Kidney epithelial cell (primary cell): ENCODE measurements around the gene ZNF438. TPM values are rescaled to one million over a fixed set of nuclear protein-coding genes. Genes with fewer than 3 reads are reported as not detected.
"Not testable (repeated sequence)": the region's sequence is repeated elsewhere in the genome, so short reads cannot be mapped to it uniquely, and the experiment has no call there.

Experiments
- DNase-seq: peaks from one replicate; pipeline ENCODE4 v3.0.0-alpha.2; 2010; ENCODE audit warnings: low read depth
- H3K27me3 ChIP-seq: 2 replicates; pipeline ENCODE4 v1.6.0; 2011; ENCODE audit warnings: low read length; ENCODE audit not compliant: control insufficient read depth, insufficient read depth
- H3K36me3 ChIP-seq: 2 replicates; pipeline ENCODE4 v1.5.1; 2011; ENCODE audit warnings: low read length; ENCODE audit not compliant: control insufficient read depth, insufficient read depth
- H3K4me3 ChIP-seq: 2 replicates; pipeline ENCODE4 v1.5.1; 2011; ENCODE audit warnings: low read depth, mild to moderate bottlenecking, control low read depth, low read length
- CTCF ChIP-seq: IDR thresholded peaks from 2 replicates; pipeline ENCODE4 v1.5.1; 2011; ENCODE audit warnings: mild to moderate bottlenecking, moderate library complexity, low read length, control low read depth, inconsistent platforms; ENCODE audit not compliant: insufficient read depth, poor library complexity, severe bottlenecking
- total RNA-seq: library from RNA; depleted of rRNA; stranded (reverse); fragments of >200 nt; gene quantifications from 2 replicates; pipeline ENCODE4 v1.2.3, GENCODE V29; 2015

Gene ZNF438
- total RNA-seq, 1 donor from 2014 or later = 3.3 TPM

- DNase-seq = no peak
- Histone ChIP-seq H3K36me3 (no peaks in the 10 kb centered on the region), H3K4me3 (no peak overlapping the region), H3K27me3 (no peaks in the 10 kb centered on the region)
- no peak for TF ChIP-seq CTCF
These were observed 114.6 kb downstream of the ZNF438 start for GRCh38 chr10:30917067-30917466.

GRCh38 chr10:30915146-30915545, 116.5 kb downstream of the ZNF438 start:
- Histone ChIP-seq H3K36me3 (no peaks in the 10 kb centered on the region), H3K27me3 (no peaks in the 10 kb centered on the region), H3K4me3 (no peak overlapping the region)
- TF ChIP-seq CTCF = no peak
- no peak for DNase-seq

GRCh38 chr10:30911303-30911863, 120.3 kb downstream of the ZNF438 start:
- DNase-seq = no peak
- Histone ChIP-seq H3K27me3 (no peaks in the 10 kb centered on the region), H3K36me3 (no peaks in the 10 kb centered on the region), H3K4me3 (no peak overlapping the region)
- no peak for TF ChIP-seq CTCF

- no peak for DNase-seq
- Histone ChIP-seq H3K27me3 (no peaks in the 10 kb centered on the region), H3K36me3 (no peaks in the 10 kb centered on the region), H3K4me3 (no peak overlapping the region)
- no peak for TF ChIP-seq CTCF
These were observed 128.1 kb downstream of the ZNF438 start for GRCh38 chr10:30903397-30904138.

GRCh38 chr10:30902621-30903396, 128.9 kb downstream of the ZNF438 start:
- no peak for TF ChIP-seq CTCF
- no peak for DNase-seq
- H3K27me3 ChIP-seq = no peaks in the 10 kb centered on the region

GRCh38 chr10:30901487-30901886, 130.2 kb downstream of the ZNF438 start:
- not testable (repeated sequence) for H3K4me3 ChIP-seq, H3K27me3 ChIP-seq, H3K36me3 ChIP-seq, DNase-seq

More at GRCh38 chr10:30902621-30903396, 128.9 kb downstream of the ZNF438 start:
- Histone ChIP-seq H3K4me3 (no peak overlapping the region), H3K36me3 (no peaks in the 10 kb centered on the region)
